GM19043 (cell line): ENCODE data around the gene MUC3A.
"Not testable (repeated sequence)": the region's sequence is repeated elsewhere in the genome, so short reads cannot be mapped to it uniquely, and the experiment has no call there.

Source experiments
- ATAC-seq: cut with Tn5 transposase; IDR thresholded peaks from one replicate; pipeline ENCODE4 v1.9.1; 2021; ENCODE audit warnings: low read depth; ENCODE audit not compliant: unreplicated experiment

MUC3A gene, protein sequence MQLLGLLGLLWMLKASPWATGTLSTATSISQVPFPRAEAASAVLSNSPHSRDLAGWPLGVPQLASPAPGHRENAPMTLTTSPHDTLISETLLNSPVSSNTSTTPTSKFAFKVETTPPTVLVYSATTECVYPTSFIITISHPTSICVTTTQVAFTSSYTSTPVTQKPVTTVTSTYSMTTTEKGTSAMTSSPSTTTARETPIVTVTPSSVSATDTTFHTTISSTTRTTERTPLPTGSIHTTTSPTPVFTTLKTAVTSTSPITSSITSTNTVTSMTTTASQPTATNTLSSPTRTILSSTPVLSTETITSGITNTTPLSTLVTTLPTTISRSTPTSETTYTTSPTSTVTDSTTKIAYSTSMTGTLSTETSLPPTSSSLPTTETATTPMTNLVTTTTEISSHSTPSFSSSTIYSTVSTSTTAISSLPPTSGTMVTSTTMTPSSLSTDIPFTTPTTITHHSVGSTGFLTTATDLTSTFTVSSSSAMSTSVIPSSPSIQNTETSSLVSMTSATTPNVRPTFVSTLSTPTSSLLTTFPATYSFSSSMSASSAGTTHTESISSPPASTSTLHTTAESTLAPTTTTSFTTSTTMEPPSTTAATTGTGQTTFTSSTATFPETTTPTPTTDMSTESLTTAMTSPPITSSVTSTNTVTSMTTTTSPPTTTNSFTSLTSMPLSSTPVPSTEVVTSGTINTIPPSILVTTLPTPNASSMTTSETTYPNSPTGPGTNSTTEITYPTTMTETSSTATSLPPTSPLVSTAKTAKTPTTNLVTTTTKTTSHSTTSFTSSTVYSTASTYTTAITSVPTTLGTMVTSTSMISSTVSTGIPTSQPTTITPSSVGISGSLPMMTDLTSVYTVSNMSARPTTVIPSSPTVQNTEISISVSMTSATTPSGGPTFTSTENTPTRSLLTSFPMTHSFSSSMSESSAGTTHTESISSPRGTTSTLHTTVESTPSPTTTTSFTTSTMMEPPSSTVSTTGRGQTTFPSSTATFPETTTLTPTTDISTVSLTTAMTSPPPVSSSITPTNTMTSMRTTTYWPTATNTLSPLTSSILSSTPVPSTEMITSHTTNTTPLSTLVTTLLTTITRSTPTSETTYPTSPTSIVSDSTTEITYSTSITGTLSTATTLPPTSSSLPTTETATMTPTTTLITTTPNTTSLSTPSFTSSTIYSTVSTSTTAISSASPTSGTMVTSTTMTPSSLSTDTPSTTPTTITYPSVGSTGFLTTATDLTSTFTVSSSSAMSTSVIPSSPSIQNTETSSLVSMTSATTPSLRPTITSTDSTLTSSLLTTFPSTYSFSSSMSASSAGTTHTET (N-terminal part only)

DNA sequence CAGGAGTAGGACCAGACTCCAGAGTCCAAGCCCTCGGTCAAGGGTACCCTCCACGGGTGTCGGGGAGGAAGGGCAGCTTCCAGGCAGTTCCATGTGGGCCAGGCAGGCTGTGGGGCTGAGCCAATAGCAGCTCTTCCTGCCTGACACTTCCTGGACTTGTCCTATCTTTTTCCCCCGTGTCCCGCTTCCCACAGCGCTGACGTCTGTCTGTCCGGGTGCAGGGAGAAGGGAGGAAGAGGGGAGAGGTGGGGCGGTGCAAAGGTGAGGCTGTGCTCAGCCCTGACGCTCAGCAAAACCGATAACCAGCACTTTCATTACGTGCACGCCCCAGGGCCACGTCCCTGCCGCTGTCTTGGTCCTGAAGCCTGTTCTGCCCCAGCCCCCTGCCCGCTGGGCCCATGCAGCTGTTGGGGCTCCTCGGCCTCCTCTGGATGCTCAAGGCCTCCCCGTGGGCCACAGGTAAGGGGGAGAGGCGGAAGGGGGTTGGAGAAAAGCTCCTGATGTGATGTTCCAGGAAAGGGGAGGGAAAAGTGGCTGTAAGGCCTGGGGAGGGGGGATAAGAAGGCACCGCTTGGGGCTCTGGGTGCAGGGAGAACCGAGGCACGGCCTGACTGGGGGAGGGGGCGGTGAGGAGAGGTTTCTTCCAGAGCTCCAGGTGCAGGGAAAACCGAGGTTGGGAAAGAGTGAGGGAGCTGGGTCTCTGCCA is at the start of gene MUC3A:
Gene MUC3A, plus strand, starts transcription at position 308 of the 706 bp plus-strand sequence. Its CDS starts 91 bp downstream, at position 399.
- no peak for ATAC-seq

DNA sequence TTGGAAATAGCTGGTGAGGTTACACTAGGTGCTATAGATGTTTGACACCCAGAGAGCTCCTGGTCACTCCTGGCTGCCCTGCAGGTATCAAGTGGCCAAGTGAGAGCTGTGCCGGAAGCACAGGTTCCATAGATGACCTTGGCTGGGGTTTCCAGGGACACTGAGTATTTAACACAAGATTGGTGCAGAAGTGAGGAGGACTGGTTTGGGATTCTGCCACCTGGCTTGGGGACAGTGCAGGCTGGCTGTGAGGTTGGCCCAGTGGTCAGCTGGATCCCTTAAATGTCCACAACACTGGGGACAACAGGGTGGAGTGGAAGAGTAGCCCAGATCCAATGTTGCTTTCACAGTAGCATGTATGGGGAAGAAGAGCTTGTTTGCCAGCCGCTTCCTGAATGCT is 48.4 kb upstream of the MUC3A start:
- ATAC-seq = no peak

DNA sequence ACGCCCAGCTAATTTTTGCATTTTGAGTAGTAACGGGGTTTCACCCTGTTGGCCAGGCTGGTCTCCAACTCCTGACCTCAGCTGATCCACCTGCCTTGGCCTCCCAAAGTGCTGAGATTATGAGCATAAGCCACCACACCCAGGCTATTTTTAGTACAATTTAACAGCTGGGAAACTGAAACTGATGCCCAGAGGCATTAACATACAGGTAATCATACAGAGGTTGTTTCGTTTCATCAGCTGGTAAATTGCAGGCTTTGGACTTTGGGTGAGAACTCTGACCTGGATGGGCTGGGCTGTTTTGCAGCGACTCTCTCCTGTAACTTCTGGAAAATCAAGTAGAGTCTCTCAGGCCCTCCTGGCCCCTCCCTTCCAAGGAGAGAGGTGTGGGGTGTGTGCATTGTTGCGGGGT is 47.4 kb upstream of the MUC3A start:
- no peak for ATAC-seq

DNA sequence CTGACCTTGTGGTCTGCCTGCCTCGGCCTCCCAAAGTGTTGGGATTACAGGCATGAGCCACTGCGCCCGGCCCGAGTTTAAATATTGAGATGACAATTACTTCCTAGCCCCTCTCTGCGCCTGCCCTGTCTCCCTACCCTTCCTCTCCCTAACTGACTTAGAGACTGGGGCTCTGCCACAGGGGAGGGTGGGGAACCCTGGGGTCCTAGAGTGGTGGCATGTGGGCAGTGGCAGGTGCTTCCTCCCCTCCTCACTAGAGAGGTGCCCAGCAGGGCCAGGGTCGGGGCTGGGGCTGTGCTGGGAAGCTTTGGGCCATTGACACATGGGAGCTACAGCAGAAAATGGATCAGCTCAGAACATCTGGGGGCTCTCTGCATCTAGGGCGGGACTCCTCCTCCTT is 46.7 kb upstream of the MUC3A start:
- no peak for ATAC-seq

DNA sequence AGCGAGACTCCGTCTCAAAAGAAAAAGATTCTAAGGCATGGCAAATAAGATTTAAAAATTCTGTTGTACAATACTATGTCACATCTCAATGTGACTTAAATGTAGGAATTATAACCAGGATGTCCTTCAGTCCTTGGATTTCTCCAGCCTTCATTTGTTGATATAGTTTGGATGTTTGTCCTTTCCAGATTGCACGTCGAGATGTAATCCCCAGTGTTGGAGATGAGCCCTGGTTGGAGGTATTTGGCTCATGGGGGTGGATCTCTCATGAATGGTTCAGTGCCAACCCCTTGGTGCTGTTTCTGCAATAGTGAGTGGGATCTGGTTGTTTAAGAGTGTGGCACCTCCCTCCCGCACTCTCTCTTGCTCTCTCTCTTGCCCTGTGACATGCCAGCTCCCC is 40.8 kb upstream of the MUC3A start:
- no peak for ATAC-seq

DNA sequence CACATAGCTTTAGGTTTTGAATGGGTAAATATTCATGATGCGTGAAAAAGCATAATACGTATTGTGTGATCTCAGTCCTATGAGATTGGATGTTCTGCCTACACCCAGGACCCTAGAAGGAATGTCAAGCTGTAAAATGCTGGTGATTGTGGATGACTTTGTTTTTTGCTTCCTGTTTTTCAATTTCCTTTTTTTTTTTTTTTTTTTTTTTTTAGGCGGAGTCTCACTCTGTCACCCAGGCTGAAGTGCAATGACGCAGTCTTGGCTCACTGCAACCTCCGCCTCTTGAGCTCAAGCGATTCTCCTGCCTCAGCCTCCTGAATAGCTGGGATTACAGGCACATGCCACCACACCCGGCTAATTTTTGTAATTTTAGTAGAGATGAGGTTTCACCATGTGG is 38.9 kb upstream of the MUC3A start:
- ATAC-seq = not testable (repeated sequence)

DNA sequence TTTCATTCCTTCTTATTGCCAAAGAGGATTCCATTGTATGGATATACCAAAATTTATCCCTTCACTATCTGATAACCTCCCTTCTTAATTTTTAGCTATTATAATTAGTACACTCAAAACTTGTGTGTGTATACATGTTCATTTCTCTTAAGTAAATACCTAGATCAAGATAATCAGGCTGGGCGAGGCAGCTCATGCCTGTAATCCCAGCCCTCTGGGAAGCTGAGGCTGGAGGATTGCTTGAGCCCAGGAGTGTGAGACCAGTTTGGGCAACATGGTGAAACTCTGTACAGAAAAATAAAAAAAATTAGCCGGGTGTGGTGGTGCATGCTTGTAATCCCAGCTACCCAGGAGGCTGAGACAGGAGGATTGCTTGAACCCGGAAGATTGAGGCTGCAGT is 37.9 kb upstream of the MUC3A start:
- ATAC-seq = no peak

DNA sequence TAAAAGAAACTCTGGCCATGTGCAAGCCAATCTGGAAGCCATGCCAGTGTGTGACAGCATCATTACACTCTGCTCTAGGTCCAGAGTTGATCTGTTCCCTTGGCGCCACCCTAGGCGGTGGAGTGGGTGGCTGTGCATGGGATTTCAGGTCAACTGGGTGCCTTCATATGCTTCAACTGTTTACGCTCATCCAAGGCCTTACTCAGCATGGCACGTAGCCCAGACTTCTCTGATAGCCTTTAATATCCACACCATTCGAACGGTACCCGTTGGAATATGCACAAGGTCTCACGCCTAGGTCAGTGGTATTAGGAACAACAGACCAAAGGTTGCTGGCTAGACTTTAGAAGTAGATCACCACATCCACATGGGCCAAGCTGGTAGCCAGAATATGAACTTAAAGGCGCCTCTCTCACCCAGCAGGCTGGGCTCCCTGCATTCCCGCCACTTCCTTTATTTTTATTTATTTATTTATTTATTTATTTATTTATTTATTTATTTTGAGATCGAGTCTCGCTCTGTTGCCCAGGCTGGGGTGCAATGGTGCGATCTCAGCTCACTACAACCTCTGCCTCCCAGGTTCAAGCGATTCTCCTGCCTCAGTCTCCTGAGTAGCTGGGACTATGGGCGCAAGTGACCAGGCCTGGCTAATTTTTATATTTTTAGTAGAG is 35.0 kb upstream of the MUC3A start:
- no peak for ATAC-seq

DNA sequence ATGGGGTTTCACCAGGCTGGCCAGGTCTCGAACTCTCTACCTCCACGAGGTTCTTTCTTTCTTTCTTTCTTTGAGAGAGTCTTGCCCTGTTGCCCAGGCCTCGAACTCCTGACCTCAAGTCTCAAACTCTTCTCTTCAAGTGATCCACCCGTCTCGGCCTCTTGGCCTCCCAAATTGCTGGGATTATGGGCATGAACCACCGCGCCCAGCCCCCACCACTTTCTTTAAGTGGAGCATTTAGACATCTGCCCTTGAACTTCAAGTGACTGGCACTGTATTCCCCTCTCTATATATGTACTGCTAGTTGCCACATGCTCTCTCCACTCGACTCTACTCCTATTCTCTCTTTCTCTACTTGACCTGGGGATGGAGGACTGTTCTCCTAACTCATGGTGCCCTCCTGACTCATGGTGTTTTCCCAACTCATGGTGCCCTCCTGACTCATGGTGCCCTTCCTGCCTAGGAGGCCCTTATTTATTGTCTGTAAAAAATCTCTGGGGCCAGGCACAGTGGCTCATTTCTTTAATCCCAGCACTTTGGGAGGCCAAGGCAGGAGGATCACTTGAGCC is 34.4 kb upstream of the MUC3A start:
- no peak for ATAC-seq

DNA sequence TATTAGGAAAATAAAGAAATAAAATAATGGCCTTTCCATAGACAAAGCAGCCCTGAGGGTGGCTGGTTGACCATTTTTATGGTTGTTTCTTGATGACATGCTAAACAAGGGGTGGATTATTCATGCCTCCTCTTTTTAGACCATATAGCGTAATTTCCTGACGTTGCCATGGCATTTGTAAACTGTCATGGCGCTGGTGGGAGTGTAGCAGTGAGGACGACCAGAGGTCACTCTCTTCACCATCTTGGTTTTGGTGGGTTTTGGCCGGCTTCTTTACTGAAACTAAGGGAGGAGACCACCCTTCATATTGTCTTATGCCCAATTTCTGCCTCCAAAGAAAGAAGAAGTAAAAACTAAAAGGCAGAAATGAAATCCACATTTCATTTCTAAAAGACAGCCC is 30.0 kb upstream of the MUC3A start:
- not testable (repeated sequence) for ATAC-seq

DNA sequence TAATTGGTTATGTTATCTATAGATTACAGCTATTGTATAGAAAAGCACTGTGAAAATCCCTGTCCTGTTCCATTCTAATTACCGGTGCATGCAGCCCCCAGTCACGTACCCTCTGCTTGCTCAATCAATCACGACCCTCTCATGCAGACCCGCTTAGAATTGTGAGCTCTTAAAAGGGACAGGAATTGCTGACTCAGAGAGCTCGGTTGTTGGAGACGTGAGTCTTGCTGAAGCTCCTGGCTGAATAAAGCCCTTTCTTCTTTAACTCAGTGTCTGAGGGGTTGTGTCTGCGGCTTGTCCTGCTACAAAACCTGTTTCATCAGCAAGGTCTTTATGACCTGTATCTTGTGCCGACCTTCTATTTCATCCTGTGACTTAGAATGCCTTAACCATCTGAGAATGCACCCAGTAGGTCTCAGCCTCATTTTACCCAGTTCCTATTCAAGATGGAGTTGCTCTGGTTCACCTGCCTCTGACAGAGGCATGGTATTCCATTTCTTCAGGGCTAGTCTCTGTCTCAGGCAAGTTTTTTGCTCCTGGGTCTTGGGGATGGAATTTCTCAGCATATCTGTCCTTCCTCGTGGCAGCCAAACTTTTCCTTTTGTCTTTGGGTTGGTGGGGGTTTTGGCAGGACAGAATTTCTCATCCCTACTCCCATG is 29.4 kb upstream of the MUC3A start:
- not testable (repeated sequence) for ATAC-seq

DNA sequence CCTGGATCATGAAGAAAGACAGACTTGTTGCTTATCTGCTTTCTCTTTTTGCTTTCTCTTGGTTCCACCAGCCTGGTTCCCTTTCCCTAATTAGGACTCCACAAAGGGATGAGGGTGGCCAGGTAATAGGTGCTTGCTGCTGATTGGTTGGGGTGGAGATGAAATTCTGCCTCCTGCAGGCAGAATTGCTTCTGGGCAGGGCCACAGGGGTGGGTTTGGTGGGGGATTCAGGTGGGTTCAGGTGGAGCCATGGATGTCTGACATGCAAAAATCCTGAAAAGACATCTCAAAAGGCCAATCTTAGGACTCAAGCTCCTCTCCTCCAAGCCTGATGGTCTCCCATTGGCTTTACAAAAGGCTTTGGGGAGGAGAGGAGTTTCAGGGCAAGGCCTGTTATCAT is 28.3 kb upstream of the MUC3A start:
- ATAC-seq = no peak

DNA sequence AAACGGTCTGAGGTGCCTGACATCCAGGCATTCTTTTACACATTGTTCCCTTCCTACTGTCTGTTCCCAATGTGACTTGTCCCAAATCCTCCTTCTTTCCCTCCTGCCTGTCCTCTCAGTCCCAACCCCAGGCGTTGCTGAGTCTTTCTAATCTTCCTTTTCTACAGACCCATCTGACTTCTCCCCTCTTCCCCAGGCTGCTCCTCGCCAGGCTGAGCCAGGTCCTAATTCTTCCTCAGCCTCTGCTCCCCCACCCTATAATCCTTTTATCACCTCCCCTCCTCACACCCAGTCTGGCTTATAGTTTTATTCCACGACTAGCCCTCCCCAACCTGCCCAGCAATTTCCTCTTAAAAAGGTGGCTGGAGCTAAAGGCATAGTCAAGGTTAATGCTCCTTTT is 25.7 kb upstream of the MUC3A start:
- not testable (repeated sequence) for ATAC-seq

DNA sequence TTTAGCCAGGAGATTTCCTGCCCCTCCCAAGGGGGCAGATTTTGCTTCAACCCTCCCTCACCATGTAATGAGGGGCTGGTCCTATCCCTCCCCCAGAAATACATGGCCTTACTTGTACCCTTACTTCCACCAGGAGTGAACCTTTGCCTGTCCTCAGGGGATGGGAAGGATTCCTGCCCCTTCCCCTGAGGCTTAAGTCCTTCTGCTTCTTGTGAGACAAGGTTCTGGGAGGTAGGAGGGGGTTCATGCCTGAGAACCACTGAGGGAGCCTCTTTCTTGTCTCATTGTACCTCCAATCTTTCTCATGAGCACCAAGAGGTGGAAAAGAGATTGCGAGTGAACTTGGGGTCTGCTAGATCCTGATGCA is 19.5 kb upstream of the MUC3A start:
- ATAC-seq = no peak

DNA sequence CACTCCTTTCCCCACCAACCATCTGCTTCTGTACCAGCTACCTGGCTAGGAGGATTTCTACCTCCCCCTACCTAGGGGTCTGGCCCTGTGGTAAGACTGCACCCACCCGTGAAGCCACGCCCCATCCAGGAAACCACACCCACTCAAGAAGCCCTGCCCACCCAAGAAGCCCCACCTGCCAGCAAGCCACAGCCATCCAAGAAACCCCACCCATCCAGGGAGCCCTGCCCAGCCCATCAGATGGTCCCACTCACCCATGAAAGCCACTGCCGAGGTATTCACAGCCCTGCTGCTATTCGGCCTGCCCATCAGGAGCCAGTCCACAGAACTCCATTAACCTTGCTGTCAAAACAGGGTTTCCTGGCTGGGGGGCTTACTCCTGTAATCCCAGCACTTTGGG is 15.6 kb upstream of the MUC3A start:
- no peak for ATAC-seq

DNA sequence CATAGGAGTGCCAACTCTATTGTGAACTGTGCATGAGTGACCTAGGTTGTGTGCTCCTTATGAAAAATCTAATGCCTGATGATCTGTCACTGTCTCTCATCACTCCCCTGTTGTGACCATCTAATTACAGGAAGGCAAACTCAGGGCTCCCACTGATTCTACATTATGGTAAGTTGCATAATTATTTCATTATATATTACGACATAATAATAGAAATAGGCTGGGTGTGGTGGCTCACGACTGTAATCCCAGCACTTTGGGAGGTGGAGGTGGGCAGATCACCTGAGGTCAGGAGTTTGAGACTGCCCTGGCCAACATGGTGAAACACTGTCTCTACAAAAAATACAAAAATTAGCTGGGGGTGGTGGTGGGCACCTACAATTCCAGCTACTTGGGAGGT is 14.0 kb upstream of the MUC3A start:
- ATAC-seq = not testable (repeated sequence)

DNA sequence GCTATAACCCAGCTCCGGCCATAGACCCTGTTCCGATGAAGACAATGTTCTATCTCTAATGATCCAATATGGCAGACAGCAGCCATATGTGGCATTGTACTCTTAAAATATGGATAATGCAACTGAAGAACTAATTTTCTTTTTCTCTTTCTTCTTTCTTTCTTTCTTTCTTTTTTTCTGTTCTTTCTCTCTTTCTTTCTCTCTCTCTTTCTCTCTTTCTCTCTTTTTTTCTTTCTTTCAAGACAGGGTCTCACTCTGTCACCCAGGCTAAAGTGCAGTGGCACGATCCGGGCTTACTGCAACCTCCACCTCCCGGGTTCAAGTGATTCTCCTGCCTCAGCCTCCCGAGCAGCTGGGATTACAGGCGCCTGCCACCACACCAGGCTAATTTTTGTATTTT is 13.2 kb upstream of the MUC3A start:
- not testable (repeated sequence) for ATAC-seq

DNA sequence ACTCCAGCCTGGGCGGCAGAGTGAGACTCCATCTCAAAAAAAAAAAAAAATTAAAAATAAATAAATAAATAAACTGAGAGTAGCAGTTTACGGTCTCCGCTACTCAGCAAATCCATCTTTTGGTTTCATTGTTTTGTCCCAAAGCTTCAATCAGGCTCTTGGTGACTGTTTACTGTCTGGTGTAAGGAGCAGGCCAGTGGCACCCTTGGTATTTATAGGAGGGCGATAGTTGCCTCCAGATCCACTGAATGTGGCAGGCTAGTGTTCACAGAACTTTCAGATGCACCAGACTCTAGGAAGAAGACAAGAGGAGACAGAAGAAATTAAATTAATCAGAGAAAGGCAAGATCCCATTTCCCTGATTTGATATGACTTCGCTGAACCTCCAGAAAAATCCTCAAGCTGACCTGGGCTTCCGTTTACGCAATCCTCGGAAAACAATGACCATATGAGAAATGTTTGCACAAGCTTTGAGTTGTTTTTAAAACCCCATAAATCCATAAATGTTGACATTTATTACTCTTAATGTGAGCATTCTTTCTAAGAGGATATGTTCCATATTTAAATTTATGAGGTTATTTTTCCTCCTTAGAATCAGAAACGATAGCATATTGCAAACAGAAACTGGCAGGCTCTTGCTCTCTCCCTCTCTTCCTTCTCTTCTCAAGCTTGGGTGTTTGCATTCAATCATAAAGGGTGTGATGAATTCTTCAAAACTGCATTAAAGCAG is 7.1 kb upstream of the MUC3A start:
- no peak for ATAC-seq
